GM19043 (cell line): ENCODE measurements around the gene TRUB2.

Experiments used
- ATAC-seq: cut with Tn5 transposase; IDR thresholded peaks from one replicate; pipeline ENCODE4 v1.9.1; 2021; ENCODE audit warnings: low read depth; ENCODE audit not compliant: unreplicated experiment

Gene TRUB2, protein sequence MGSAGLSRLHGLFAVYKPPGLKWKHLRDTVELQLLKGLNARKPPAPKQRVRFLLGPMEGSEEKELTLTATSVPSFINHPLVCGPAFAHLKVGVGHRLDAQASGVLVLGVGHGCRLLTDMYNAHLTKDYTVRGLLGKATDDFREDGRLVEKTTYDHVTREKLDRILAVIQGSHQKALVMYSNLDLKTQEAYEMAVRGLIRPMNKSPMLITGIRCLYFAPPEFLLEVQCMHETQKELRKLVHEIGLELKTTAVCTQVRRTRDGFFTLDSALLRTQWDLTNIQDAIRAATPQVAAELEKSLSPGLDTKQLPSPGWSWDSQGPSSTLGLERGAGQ

DNA sequence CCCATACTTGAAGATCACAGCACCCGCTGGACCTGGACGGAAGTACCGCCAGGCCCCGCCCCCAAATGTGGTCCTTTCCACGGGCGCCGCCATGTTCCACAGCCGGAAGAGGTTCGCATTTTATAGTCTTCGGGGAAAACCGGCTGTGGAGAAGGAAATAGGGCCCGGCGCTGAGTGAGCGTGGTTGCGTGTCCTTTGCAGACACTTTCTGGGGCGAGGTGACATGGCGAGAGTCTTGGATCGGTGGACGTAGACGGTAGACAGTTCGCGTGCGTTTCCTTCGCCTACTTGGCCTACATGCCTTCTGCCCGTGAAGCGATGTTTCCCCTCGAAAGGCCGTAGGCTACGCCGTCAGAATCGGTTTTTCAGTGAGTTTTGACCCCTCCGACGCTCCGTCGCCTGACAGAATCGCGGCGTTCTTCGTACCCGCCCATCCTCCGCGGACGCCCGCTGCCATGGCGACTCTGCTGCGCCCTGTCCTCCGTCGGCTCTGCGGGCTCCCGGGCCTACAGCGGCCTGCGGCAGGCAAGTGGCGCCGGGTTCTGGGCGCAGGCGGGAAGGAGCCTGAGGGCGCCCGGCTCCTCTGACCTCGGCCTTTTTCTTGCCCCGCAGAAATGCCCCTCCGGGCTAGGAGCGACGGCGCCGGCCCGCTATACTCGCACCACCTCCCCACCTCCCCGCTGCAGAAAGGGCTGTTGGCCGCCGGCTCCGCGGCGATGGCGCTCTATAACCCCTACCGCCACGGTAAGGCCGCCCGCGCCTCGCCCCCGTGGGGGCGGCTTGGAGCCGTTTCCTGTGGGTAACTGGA, at the start of gene TRUB2, which contains the start of gene COQ4:
TRUB2 (minus strand) TSS at position 44 of the 808 bp plus-strand sequence; CDS start at position 5, 39 bp downstream.
COQ4 (plus strand) TSS at position 436 of the 808 bp plus-strand sequence; CDS start at position 456, 20 bp downstream.
- ATAC-seq = peak; percentile 86

DNA sequence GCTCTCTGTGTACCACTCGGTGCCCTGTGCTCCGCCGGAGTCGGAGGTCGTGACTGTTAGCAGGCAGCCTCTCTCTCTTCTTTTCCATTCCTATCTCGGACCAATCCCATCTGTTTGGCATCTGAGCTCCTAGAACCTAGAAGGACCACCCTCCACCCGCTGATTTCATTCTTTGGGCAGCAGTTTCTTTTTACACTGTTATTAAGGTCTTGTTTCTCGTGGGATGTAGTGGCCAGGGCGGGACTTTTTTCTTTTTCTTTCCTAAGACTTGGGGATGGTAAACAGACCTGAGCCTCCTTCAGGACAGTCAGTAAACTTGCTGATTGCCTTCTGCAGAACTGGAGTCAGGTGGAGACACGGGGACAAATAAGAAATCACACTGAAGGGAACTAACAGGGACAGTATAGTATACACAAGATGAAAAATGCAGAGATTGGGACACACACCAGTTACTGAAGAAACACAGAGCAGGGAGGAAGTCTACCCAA, 49.4 kb upstream of the TRUB2 start:
- no peak for ATAC-seq

DNA sequence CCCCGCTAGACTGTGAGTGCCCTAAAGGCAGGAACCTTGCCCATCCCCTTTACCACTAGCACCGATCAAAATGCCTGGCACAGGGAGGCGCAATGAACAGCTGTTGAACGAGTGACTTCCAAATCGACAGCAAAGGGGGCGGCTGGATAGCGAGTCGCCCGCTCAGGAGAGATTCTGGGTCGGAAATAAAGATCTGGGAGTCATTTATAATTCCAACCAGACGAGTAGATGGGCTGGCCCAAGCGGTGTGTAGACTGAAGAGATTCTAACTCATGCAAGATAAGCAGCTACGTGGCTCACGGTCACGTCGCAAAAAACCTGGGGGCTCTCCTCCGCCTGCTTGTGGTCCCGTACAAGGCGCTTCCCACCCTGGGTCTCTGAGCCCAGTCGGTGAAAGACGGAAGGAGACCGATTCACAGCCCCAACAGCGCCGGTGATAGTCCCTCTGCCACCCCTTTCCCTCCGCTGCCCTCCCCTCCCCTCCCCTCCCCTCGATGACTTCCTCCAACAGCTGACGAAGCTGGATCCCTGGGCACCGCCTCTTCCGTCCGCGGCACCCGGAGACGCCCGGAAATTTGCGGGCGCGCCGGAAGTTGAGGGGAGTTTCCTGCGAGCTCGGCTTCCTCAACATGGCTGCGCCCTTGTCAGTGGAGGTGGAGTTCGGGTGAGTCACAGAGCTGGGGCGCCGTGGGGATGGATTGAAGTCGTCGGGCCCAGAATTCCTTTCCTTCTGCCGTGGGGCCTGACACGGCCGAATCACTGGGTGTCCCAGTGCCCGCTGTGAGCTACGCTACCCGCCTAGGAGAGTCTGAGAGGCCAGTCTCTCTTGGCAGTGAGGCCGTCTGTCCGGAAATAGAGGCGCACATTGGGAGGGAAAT, 48.7 kb upstream of the TRUB2 start, which contains the start of gene URM1:
URM1 (plus strand) TSS at position 623 of the 878 bp plus-strand sequence; CDS start at position 630, 7 bp downstream.
- ATAC-seq = peak; percentile 84

DNA sequence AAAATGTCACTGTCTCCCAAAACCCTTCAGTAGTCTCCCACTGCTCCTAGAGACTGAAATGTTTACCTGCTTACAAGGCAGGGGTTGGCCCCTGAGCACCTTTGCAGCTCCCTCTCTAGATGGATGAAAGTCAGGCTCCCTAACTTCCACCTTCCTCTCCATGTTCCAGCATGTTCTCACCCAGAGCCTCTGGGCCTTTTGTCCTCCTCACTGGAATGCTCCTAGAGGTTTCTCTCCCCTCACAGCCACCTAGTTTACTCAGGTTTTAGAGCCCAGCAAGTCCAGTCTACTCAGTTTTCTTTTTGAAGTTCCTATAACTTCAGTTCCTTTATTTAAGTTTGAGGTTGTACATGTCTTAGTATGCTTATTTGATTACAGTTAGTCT, 48.1 kb upstream of the TRUB2 start:
- ATAC-seq = no peak

DNA sequence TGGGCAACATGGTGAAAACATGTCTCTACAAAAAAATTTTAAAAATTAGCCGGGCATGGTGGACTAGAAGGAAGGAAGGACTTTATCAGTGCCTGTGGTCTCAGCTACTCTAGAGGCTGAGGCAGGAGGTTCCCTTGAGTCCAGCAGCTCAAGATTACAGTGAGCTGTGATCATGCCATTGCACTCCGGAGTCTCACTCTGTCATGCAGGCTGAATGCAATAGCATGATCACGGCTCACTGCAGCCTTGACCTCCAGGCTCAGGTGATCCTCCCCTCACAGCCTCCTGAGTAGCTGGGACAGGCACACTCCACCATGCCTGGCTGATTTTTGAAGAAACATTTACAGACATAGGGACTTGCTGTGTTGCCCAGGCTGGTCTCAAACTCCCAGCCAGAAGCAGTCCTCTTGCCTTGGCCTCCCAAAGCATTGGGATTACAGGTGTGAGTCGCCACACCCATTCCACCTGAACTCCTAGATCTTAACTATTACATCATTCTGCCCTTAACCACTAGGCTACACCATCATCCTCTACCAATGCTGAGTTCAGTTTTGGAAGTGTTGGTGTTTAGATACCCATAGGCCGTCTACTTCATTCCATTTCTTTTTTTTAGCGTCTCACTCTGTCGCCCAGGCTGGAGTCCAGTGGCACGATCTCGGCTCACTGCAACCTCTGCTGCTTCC, 46.9 kb upstream of the TRUB2 start:
- no peak for ATAC-seq

DNA sequence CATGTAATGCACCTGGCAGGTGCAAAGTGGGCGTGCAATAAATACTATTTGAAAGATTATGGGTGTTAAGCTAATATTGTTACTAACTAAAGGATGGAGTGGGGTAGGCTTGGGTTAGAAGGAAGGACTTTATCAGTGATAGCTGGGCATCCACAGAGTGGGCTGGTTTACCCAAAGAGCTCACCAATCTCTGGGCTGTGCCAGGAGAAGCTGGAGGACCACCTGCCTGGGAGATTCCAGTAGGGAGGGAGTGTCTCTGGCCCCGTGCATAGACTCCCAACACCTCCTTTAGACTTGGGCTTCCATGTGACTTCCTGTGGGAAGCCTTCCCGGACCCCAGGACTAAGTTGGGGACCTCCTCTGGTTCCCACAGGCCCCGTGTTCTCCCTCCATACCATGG, 43.3 kb upstream of the TRUB2 start:
- ATAC-seq = no peak

DNA sequence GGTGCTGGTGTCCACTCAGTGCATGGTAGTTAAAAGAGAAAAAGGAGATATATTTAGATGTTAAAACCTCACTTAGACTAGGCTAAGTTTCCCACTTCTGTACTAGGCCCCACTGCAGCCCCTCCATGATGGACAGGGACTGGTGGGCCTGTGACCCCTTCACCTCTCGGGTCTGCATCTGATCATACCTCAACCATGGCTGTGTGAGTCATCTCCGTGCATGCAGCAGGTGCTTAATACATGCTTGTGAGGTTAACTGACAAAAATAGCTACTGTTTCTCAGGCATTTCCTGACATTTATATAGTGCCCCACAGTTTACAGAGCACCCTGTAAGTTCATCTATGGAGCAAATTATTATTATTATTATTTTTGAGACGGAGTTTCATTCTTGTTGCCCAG, 40.5 kb upstream of the TRUB2 start:
- ATAC-seq = no peak

DNA sequence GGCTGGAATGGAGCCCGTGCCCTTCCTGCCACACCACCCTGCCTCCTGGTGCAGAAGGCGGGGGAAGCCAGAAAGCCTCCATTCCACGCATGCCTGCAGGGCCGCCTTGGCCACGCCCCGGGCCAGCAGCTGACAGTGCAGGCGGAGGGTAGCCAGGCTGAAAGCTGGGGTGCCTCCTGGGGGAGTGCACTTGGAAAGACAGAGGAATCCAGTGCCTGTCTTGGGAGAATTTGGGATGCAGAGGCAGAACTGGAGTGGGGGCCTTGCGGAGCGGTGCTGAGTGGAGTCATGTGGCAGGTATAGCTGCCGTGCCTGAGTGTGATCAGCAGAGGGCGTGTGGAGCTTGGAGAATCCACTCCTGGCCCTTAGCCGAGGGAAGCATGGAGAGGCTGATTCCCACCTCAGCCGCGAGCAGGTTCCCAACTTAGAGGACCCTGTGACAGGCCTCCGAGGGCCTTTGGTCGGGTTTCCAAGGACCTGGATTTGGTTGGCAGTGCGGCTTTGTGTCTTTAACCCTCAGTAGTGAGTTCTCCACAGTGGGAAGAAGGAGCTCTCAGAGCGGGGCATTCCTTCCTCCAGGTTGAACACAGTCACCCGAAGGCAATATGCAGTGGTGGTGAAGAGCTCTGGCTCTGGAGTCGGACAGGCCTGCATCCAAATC, 39.9 kb upstream of the TRUB2 start:
- ATAC-seq = peak; percentile 75

DNA sequence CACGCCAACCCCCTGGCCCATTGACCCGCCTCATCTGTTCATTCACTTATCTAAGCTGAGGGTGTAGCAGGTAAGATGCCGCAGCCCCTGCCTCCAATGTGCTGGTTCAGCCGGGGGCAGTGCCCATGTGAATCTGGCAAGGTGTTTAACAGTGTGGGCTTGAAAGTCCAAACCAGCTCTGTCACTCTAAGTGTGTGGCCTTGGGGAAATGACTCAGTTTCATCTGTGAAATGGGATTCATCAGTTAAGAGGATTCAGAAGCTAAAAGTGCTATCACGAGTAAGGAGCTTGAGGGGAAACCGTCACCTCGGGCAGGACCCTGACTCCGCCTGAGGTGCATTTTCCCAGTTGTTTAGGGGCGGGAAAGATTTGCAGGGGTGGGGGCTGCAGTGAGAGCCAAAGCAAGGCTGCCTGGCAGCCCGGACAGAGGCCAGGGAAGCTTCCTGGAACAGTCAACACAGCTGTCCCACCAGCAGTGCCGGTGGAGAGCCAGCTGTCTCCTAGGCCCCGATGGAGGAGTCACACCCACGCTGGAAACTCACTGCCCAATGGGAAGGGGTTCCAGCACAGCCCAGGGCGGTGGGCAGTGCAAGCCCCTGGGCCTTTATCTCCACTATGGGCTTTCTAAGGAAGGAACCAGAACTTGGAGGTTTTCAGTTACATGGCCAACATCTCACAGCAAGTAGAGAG, 39.2 kb upstream of the TRUB2 start:
- no peak for ATAC-seq

DNA sequence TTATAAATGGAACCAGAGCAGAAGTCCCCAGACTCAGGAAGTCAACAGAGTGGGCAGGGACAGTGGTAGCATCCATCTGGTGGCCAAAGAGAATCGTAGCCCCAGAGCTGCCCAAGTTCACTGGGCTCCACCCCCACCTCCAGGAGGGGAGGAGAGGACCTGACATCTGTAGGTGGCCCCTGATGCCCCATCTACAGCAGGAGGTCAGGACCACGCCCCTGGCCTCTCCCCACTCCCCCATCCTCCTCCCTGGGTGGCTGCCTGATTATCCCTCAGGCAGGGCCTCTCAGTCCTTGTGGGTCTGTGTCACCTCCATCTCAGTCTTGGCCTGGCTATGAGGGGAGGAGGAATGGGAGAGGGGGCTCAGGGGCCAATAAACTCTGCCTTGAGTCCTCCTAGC, 38.6 kb upstream of the TRUB2 start:
- no peak for ATAC-seq

DNA sequence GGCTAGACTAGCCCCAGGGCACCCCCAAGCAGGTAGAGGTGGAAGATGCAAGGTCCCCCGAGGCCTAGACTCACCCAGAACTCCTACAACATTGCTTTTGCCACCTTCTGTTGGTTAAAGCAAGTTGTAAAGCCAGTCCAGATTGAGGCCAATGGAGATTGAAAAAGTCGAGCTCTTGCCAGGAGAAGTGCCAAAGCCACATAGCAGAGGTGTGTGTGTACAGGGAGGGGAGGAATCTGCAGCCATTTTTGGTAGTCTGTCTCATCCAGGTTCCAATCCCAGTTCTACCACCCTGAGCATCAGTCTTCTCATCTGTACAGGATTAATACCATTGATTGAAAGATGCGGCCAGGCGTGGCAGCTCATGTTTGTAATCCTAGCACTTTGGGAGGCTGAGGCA, 36.6 kb upstream of the TRUB2 start:
- no peak for ATAC-seq

DNA sequence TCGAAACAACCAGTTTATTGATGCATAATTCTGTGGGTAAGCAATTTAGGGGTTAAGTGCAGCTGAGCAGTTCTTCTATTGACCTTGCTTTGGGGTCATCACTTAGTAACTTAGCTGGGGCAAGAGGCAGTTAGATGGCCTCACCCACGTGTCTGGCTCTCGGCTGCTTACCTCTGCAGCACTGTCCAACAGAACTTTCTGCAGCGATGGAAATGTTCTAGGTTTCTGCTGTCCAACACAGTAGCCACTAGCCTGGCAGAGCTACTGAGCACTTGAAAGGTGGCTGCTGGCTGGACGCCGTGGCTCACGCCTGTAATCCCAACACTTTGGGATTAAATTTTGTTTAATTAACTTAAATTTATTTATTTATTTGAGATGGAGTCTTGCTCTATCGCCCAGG, 35.8 kb upstream of the TRUB2 start:
- no peak for ATAC-seq

DNA sequence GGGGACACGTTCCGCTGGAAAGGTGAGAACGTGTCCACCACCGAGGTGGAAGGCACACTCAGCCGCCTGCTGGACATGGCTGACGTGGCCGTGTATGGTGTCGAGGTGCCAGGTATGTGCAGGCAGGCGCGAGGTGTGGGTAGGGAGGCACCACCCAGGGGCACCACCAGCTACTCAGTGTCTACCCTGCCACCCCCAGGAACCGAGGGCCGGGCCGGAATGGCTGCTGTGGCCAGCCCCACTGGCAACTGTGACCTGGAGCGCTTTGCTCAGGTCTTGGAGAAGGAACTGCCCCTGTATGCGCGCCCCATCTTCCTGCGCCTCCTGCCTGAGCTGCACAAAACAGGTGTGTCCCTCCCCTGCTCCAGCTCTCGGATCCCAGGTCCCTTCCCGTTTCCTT, 33.2 kb upstream of the TRUB2 start:
- no peak for ATAC-seq

DNA sequence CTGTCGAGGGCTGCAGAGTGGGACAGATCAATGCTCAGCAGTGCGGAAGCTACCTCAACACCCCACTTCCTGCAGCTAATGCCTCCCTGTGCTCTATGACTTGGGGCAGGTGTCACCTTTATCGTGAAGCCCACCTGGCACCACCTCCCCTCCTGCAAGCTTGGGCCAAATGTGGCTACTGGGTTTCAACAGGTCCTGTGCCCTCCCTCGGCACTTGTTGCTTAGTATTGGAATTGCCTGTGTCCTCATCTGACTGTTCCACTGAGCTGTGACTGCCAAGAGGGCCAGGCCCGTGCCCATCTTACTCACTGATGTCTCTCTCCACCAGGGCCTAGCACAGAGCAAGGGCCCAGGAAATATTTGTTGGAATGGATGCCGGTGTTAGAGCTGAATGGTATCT, 27.5 kb upstream of the TRUB2 start:
- no peak for ATAC-seq

DNA sequence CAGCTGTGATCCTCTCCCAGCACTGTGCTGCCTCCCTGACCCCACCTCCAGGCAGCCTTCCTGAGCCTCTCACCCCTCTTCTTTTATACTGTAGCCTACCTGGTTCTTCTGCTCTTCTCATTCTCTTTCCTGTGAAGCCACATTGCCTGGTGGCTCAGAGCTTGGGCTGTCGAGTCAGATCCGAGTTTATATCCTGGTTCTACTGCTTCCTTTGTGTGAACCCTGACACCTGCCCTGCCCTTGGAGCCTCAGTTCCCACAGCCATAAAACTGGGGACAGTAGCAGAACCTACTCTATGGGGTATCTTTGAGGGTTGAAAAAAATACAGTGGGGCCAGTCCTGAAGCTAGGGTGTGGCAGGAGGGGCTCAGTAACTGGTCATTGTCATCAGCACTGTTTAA, 26.9 kb upstream of the TRUB2 start:
- ATAC-seq = no peak

DNA sequence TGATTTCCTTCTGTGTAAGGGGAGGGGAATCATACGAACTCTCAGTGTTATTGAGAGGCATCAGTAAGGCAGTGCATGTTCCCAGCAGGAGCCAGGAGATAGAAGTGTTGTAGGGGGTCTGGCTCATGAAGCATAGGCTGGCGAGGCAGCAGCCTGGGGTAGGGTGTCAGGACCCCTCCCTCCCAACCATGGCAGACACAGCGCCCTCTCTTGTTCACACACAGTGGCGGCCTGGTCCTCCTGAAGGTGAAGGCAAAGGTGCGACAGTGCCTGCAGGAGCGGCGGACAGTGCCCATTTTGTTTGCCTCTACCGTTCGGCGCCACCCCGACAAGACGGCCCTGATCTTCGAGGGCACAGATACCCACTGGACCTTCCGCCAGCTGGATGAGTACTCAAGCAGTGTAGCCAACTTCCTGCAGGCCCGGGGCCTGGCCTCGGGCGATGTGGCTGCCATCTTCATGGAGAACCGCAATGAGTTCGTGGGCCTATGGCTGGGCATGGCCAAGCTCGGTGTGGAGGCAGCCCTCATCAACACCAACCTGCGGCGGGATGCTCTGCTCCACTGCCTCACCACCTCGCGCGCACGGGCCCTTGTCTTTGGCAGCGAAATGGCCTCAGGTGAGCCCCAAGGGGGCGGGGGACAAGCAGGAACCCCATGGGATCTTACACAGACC, 22.8 kb upstream of the TRUB2 start:
- no peak for ATAC-seq

DNA sequence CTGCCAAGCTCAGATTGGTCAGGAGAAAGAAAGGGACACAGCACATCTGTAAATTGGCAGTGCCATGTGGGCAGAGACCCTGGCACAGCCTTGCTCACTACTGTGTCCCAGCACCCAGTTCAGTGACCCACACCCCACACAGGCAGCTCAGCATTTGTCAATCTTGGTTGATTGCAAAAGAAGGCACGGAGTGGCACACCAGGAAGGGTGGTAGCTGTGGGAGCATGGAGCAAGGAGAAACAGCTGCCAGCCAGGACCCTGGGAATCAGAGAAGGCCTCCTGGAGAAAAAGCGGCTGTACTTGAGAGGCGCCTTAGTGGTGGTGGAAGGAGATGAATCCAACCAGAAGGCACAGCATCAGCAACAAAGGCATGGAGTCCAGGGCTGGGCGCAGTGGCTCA, 21.6 kb upstream of the TRUB2 start:
- no peak for ATAC-seq

DNA sequence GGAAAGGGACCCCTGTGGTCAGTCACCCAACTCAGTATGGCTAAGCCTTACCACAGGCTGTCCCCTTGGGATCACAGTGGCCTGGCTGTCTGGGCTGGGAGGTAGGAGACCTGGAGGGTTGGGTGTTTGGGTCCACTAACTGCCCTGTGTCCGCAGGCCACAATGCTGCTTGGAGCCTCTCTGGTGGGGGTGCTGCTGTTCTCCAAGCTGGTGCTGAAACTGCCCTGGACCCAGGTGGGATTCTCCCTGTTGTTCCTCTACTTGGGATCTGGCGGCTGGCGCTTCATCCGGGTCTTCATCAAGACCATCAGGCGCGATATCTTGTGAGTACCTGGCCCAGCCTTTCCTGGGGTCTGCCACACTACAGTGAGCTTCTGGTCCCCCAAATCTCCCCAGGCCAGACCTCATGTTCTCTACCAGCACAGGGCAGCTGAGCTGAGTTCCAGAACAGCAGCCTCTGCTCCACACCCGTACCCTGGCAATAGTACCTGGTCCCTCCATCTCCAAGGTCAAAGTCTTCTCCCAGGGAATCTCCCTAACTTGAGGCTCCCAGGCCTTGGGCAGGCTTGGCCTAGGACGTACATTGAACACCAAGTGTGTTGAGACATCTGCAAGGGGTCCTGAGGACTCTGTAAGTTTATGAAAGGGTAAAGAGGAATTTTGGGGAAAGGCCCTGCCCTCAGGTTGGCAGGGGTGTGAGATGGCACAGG, 20.9 kb upstream of the TRUB2 start:
- ATAC-seq = no peak
